GOT3 (cell line): ENCODE measurements around the gene ARSJ.

Experiments
- DNase-seq: peaks from one replicate; lab custom pipeline; 2025; ENCODE audit warnings: mixed read lengths; lab: John Stamatoyannopoulos, UW

Gene ARSJ

GRCh38 chr4:113899271-113900070 lies 80.0 kb downstream of the ARSJ start:
- no peak for DNase-seq

- DNase-seq = no peak
Measured at GRCh38 chr4:113893546-113893945, 85.9 kb downstream of the ARSJ start.

- DNase-seq = no peak
Measured at GRCh38 chr4:113888006-113888405, 91.4 kb downstream of the ARSJ start.

- DNase-seq = no peak
Measured at GRCh38 chr4:113885291-113885690, 94.2 kb downstream of the ARSJ start.

- DNase-seq = no peak
Measured at GRCh38 chr4:113884655-113885054, 94.8 kb downstream of the ARSJ start.

GRCh38 chr4:113882668-113883067 lies 96.8 kb downstream of the ARSJ start:
- no peak for DNase-seq

- no peak for DNase-seq
Measured at GRCh38 chr4:113881256-113881655, 98.2 kb downstream of the ARSJ start.

GRCh38 chr4:113880240-113881028 lies 99.0 kb downstream of the ARSJ start:
- DNase-seq = no peak

GRCh38 chr4:113878668-113879067 lies 100.8 kb downstream of the ARSJ start:
- no peak for DNase-seq

- DNase-seq = no peak
Measured at GRCh38 chr4:113874480-113874879, 105.0 kb downstream of the ARSJ start.

GRCh38 chr4:113873508-113873907 lies 105.9 kb downstream of the ARSJ start:
- no peak for DNase-seq

- DNase-seq = no peak
Measured at GRCh38 chr4:113872426-113873260, 106.8 kb downstream of the ARSJ start.

- DNase-seq = no peak
Measured at GRCh38 chr4:113871080-113871479, 108.4 kb downstream of the ARSJ start.

GRCh38 chr4:113869743-113870375 lies 109.6 kb downstream of the ARSJ start:
- no peak for DNase-seq

- no peak for DNase-seq
Measured at GRCh38 chr4:113866611-113867010, 112.8 kb downstream of the ARSJ start.

- DNase-seq = no peak
Measured at GRCh38 chr4:113858924-113859323, 120.5 kb downstream of the ARSJ start.

GRCh38 chr4:113851816-113852215 lies 127.6 kb downstream of the ARSJ start:
- no peak for DNase-seq
